Transverse colon (tissue), 4 donors: ENCODE data around the gene PHOX2B.

Source experiments
- POLR2AphosphoS5 ChIP-seq, 3 donors: sonication (generic); formaldehyde crosslinking; IDR thresholded peaks; one replicate each; pipeline ENCODE4 v1.6.1; 2016; ENCODE audit warnings: antibody characterized with exemption in 3 of 3
- TF ChIP-seq, protein P1 (sequence below), 5 experiments: fragments of 200-600 bp in 3 of 5; fragments of 450-650 bp in 2 of 5; sonication (generic) in 3 of 5; IDR thresholded peaks; 1 replicate in 2 of 5; 2 replicates in 3 of 5; pipeline ENCODE4 v1.5.1; 2016 to 2017; ENCODE audit warnings: antibody characterized with exemption in 5 of 5, inconsistent platforms in 3 of 5, mild to moderate bottlenecking in 2 of 5, moderate library complexity in 1 of 5

DNA sequence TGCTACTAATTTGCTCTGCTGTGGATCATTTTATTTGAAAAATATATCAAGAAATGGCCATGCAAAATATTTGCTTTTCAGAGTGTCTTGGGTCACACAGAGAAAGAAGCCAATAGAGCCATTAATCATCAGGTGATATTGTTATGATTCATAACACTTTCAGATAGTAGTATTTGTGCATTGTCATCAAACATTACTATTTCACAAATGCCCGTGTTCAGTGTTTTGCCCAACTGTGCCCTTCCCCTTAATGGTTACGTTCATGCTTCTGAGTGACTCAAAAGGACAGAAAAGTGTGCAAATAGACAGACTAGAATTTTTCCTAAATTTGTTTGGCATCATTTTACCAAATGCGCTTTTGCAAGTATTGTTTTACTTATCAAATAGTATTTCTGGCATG lies 46.5 kb downstream of the PHOX2B start:
- TF ChIP-seq, protein P1, sequence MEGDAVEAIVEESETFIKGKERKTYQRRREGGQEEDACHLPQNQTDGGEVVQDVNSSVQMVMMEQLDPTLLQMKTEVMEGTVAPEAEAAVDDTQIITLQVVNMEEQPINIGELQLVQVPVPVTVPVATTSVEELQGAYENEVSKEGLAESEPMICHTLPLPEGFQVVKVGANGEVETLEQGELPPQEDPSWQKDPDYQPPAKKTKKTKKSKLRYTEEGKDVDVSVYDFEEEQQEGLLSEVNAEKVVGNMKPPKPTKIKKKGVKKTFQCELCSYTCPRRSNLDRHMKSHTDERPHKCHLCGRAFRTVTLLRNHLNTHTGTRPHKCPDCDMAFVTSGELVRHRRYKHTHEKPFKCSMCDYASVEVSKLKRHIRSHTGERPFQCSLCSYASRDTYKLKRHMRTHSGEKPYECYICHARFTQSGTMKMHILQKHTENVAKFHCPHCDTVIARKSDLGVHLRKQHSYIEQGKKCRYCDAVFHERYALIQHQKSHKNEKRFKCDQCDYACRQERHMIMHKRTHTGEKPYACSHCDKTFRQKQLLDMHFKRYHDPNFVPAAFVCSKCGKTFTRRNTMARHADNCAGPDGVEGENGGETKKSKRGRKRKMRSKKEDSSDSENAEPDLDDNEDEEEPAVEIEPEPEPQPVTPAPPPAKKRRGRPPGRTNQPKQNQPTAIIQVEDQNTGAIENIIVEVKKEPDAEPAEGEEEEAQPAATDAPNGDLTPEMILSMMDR (IDR thresholded peaks at IDR 0.05) = no peak
- TF ChIP-seq POLR2AphosphoS5 (IDR thresholded peaks at IDR 0.05) = no peak
